Non-pigmented ciliary epithelial cell (primary cell): ENCODE data around the gene DHX8.
A peak's percentile ranks its signal among the peaks of the same experiment; 100 is the strongest.

Experiments
- DNase-seq: peaks from one replicate; pipeline ENCODE4 v3.0.0-alpha.2; 2010; ENCODE audit warnings: low read depth

DHX8 gene

DNA sequence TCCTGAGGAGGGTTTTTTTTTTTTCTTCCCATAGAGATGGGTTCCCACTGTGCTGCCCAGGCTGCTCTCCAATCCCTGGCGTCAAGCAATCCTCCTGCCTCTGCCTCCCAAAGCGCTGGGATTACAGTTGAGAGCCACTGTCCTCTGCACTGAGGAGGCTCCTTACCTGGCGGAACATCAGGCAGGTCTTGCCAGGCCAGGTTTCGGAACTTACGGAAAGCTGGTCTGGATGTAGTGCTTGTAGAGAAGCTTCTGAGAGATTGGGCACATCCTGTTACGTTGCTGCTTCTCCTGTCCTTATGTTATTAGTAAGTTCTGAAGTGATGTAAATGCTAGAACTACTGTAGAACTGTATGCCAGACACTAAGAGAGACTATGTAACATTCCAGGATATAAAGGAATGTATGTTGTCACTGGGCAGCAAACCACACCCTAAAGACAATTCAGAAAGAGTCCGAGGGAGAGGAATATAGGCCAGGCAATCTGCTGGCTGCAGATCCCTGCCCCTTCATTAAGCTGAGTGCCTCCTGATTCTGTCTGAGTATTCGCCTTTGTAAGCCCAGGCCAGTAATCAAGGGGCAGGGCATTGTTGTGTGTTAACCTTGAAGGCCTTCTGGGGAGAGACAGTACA is 41.3 kb downstream of the DHX8 start:
- DNase-seq, result no peak

- DNase-seq, result no peak
These were observed 43.3 kb downstream of the DHX8 start for GRCh38 chr17:43526886-43527648.

DNA sequence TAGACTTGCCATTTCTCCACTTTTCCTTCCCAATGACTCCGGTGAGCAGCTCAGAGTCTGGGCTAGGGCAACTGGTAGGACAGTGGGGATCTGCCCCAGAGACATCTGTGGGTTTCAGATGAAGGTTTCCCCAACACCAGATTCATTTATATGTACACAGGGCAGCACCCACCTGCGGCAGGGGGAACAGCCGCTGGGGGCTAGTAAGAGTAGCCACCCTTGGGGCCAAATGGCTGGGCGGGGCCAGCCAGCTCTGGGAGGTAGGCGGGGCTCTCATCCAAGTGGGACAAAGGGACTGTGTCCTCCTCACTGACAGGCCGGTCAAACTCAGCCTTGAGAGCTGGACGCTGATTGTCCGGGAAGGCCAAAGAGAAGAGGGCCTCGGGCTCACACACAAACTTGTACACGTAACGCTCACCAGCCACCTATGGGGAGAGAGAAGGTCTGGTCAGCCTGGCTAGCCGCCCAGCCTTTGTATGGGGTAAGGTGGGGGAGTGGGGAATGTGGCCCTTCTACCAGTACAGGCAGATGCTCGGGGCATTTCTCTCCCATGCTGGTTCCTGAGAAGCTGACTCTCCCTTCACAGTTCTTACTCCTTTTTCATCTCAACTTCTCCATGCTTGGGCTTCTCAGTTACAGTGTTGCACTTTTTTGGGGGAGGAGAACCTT is 44.7 kb downstream of the DHX8 start:
- DNase-seq, result no peak

- DNase-seq, result no peak
These were observed 45.4 kb downstream of the DHX8 start for GRCh38 chr17:43528988-43529814.

GRCh38 chr17:43529947-43530287 is 46.1 kb downstream of the DHX8 start:
- no peak for DNase-seq

- peak; percentile 73 for DNase-seq
These were observed 46.7 kb downstream of the DHX8 start for GRCh38 chr17:43530288-43531081.

DNA sequence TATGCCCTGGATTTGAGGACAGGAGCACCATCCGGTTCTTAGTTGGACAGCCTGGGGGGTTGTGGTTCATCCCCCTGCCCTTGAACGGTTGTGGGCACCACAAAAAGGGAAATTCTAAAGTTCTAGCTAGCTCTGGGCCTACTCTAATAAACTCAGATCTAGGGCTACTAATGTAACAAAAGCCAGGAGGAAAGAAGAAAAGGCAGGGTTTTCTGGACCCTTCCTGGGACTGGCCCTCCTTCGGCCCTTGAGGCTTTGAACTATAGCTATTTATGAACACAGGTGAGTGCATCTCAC is 47.3 kb downstream of the DHX8 start:
- no peak for DNase-seq

DNA sequence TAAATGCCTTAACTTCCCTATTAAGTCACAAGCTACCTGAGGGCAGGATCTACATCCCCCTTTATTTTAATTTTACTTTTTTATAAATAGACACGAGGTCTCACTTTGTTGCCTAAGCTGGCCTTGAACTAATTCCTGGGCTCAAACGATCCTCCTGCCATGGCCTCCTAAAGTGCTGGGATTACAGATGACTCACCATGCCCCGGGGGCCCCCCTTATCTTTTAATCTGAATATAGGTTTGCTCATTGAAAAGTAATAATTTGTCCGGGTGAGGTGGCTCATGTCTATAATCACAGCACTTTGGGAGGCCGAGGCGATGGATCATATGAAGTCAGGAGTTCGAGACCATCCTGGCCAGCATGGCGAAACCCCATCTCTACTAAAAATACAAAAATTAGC is 48.2 kb downstream of the DHX8 start:
- no peak for DNase-seq

DNA sequence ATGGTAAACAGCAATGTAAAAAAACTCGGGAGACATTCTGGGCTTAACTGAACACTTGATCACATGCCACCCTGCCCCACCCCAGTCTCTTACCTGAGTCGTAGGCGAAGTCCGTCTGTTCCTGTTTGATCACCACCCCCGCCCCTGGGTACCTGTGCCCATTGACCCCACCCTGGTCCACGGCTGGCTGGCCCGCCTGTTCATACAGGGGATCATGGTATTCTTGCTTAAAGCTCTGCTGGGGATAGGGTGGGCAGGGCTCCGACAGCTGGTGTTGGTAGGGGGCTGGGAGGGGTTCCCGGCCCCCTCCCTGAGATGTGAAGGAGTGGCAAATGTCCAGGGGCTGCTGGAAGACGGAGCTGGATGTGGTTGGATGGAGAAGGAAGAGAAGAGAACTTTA is 48.8 kb downstream of the DHX8 start:
- no peak for DNase-seq

DNA sequence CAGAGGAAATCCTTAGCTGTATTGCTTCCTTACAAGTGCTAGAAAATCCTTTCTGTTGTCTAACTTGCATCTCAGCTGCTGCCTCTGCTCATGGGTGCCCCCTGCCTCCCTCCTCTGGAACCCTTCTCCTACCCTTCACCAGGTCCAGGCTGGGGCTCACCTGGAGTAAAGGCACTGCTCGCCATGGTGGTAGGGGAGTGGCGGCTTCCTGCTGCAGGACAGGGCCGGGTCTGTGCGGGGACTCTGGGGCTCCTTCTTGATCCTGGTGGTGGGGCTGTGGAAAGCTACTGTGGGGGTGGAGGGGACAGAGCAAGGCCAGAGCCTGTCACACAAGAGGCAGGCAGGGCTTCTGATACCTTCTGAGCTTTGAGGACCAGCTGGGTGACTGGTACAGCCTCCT is 49.9 kb downstream of the DHX8 start:
- no peak for DNase-seq

DNA sequence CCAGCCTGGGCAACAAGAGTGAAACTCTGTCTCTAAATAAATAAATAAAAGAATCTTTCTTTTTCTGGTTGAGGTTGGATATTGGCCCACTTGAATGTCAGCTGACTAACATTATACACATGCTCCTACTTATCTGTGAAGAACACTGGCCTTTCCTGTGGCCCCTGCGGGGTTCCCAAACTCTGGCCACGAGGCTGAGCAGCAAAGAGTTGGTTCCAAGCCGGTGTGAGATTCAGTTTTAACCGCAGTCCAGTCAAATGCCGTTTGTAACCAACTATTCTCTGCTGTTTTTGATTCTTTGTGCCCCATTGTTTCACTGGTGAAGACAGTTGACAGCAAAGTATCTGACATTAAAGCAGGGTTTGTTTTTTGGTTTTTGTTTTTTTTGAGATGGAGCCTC is 51.1 kb downstream of the DHX8 start:
- DNase-seq, result no peak

- no peak for DNase-seq
These were observed 52.6 kb downstream of the DHX8 start for GRCh38 chr17:43536236-43536992.

DNA sequence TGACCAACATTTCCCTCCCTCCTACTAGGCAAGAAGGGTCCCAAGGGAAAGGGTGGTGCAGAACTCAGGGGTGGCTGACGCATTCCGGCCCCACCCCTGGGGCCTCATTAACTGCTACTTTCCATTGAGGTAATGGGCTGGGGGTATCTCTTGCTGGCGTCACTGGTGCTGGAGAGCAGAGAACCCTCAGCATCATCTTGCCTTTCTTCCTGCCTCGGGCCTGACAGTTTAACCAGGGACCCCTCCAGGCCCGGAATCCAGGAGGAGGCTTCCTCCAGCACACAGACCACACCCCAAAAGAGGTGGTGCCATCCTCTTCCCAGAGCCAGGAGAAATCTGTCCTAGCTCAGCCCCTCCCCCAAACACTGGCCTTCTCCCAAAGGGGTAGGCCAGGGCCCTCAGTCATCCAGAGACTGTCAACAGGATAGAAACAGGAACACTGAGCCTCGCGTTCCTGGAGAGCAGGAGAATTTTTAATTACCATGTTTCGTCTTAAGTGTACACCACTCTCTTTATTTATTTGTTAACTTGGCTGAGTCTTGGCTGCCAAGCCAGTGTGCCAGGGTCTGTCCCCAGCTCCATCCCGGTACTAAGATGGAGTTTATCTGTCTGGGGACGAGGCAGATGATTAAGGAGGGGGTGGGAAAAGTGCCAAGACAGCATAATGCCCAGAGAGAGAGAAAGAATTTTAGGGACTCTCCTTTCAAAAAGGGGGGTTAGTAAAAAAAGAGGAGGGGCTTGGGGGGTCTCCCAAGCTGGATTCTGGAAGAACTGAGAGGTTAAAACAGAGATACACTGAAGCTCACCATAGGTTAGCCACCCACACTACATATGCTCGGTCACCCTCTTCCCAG is 57.3 kb downstream of the DHX8 start:
- DNase-seq, result no peak

DNA sequence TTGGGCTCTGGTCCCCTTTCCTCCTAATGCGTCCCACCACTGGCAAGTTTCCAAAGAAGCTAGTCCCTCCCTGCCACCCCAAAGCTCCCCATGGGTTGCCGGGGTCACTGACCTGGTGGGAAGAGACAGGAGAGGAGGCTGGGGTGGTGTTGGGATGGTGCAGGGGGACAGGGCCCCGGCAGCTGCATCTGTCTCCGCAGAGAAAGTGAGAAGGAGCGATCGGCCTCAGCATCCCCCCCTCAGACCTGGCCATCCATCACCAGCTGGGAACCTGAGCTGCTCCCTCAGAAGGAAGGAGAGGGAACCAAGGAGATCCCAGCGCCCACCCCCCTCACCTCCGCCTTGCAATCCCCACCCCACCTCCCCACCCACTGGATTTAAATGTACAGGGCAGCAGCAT is 59.1 kb downstream of the DHX8 start:
- no peak for DNase-seq

GRCh38 chr17:43543300-43543699 is 59.5 kb downstream of the DHX8 start:
- DNase-seq, result no peak

DNA sequence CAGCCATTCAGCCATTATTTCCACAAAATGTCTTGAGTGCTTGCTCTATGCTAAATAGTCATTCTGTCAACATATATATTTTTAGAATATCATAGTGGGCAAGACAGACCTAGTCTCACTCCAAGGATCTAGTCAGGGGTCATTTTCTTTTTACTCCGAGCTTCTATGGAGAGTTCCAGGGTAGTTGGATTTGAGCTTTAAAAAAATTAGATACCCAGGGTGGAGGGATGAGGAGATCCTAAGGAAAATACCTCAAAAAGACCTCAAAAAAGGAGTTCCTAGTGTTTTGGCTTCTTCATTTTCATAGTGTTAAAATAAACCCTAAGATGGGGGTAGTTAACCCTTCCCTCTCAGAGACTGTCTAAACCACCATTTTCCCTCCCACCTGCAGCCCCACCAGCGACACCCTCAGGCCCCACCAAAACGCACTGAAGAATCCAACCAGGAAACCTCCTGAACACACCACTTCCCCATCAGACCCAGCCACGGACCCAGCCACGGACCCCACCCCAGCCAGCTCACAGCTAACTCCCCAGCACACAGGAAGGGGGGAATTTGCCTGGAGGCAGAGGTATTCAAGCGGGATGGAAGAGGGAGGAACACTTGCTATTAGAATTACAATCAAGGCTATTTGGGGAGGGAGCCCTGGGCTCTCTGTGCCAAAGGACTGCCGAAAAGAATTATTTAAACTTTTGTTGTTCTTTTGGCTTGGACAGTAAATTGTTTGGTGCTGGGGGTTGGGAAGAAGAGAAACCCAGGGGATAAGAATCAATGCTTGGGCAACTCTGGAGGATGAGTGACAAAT is 60.2 kb downstream of the DHX8 start:
- no peak for DNase-seq

DNA sequence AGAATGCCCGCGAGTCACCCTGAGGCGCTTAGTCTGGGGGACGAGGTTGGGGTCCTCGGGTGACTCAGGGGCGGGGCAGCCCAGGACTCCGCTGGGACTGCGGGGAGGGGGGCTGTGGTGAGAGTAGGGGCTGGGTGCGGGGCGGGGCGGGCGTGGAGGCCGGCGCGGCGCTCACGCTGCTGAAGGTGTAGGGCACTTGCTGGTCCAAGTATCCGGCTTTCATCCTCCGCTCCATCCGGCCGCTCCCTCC is 61.5 kb downstream of the DHX8 start:
- no peak for DNase-seq

DNA sequence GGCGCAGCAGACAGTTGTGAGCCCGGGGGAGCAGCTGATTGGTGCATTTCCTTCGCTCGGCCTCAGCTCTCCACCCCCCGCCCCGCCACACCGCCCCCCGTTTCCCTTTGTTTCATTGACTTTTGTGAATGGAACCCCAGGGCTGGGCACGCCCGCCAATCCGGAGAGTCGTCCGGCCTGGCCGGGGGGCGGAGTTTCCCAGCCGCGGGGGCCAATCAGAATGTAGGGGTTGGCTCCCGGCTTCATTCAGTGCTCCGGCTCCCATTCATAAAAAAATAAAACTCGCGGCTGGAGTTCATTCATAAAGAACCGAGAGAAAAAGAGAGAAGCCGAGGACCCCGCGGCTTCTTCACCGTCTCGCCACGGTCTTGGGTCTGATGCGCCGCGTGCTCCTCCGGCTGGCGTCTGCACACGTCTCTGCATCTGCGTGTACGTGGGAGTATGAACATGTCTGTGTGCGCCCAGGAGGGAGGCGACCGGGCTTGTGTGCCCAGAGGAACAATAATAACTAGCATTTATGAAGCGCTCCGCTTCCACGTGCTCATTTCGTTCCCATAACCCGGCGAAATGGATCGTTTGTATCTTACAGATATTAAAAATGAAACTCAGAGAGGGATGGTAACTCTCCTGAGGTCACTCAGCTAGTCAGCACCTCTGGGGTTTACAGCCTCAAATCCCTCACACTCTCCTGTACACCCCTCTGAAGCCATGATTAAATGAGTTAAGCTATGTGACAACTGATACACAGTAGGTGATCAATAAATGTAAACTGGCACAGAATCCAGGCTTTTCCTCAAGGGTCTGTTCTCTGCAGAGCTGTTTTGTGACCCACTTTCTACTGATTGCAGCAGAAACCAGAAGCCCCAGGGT is 62.8 kb downstream of the DHX8 start, which contains the start of gene ETV4:
TSS of gene ETV4 (minus strand) at position 22 of the 870 bp plus-strand sequence. CDS start 723 bp downstream, outside the sequence.
- peak; percentile 64 for DNase-seq

GRCh38 chr17:43547189-43547550 is 63.4 kb downstream of the DHX8 start:
- DNase-seq, result no peak
